Activated naive CD8-positive, alpha-beta T cell treated with anti-CD3 and anti-CD28 coated beads for 36 hours (primary cell): ENCODE results near the gene PPFIA2. TPM values are rescaled to one million over a fixed set of nuclear protein-coding genes. Genes with fewer than 3 reads are reported as not detected.

Experiments used
- DNase-seq: peaks from one replicate; pipeline ENCODE4 v3.0.0; 2021
- H3K27ac Mint-ChIP-seq: one replicate; pipeline ENCODE4 v1.8.0; 2022; ENCODE audit warnings: mild to moderate bottlenecking, moderate library complexity, mixed read lengths
- H3K27me3 Mint-ChIP-seq: one replicate; pipeline ENCODE4 v1.8.0; 2022; ENCODE audit warnings: mild to moderate bottlenecking, mixed read lengths
- H3K36me3 Mint-ChIP-seq: one replicate; pipeline ENCODE4 v1.8.0; 2021; ENCODE audit warnings: mild to moderate bottlenecking, mixed read lengths
- H3K4me1 Mint-ChIP-seq: one replicate; pipeline ENCODE4 v1.8.0; 2021; ENCODE audit warnings: mixed read lengths
- H3K4me3 Mint-ChIP-seq: one replicate; pipeline ENCODE4 v1.8.0; 2022; ENCODE audit warnings: mild to moderate bottlenecking, moderate library complexity, mixed read lengths
- H3K9me3 Mint-ChIP-seq: one replicate; pipeline ENCODE4 v1.8.0; 2022; ENCODE audit warnings: mixed read lengths
- total RNA-seq, 2 experiments: library from RNA; stranded (reverse); gene quantifications; one replicate each; pipeline ENCODE4 v1.2.3, GENCODE V29; 2021

Gene PPFIA2
- total RNA-seq, 2 experiments from 2014 or later = 0.41 to 0.42 TPM

GRCh38 chr12:81288651-81289050 lies 470.5 kb downstream of the PPFIA2 start:
- H3K27ac Mint-ChIP-seq = no peak overlapping the region
- H3K9me3 Mint-ChIP-seq = peaks cover 3% of the 10 kb centered on the region
- no peaks in the 10 kb centered on the region for H3K27me3 Mint-ChIP-seq
- no peaks in the 10 kb centered on the region for H3K4me1 Mint-ChIP-seq
- H3K36me3 Mint-ChIP-seq = no peaks in the 10 kb centered on the region
- H3K4me3 Mint-ChIP-seq = no peak overlapping the region
- no peak for DNase-seq

- no peaks in the 10 kb centered on the region for H3K27me3 Mint-ChIP-seq
- no peak overlapping the region for H3K27ac Mint-ChIP-seq
- H3K4me3 Mint-ChIP-seq = no peak overlapping the region
- no peak for DNase-seq
- H3K36me3 Mint-ChIP-seq = no peaks in the 10 kb centered on the region
- H3K4me1 Mint-ChIP-seq = no peaks in the 10 kb centered on the region
- H3K9me3 Mint-ChIP-seq = no peaks in the 10 kb centered on the region
Observed at GRCh38 chr12:81284137-81284536, 475.0 kb downstream of the PPFIA2 start.

GRCh38 chr12:81274637-81275529 lies 484.3 kb downstream of the PPFIA2 start:
- no peaks in the 10 kb centered on the region for H3K36me3 Mint-ChIP-seq
- H3K4me1 Mint-ChIP-seq = no peaks in the 10 kb centered on the region
- H3K27me3 Mint-ChIP-seq = no peaks in the 10 kb centered on the region
- H3K4me3 Mint-ChIP-seq = no peak overlapping the region
- no peaks in the 10 kb centered on the region for H3K9me3 Mint-ChIP-seq
- no peak for DNase-seq
- H3K27ac Mint-ChIP-seq = no peak overlapping the region

GRCh38 chr12:81270385-81270784 lies 488.8 kb downstream of the PPFIA2 start:
- H3K27me3 Mint-ChIP-seq = no peaks in the 10 kb centered on the region
- no peak for DNase-seq
- H3K9me3 Mint-ChIP-seq = no peaks in the 10 kb centered on the region
- no peaks in the 10 kb centered on the region for H3K36me3 Mint-ChIP-seq
- H3K4me1 Mint-ChIP-seq = no peaks in the 10 kb centered on the region
- no peak overlapping the region for H3K4me3 Mint-ChIP-seq
- no peak overlapping the region for H3K27ac Mint-ChIP-seq

- no peak overlapping the region for H3K27ac Mint-ChIP-seq
- H3K4me3 Mint-ChIP-seq = no peak overlapping the region
- H3K36me3 Mint-ChIP-seq = no peaks in the 10 kb centered on the region
- no peaks in the 10 kb centered on the region for H3K27me3 Mint-ChIP-seq
- no peaks in the 10 kb centered on the region for H3K9me3 Mint-ChIP-seq
- DNase-seq = no peak
- no peaks in the 10 kb centered on the region for H3K4me1 Mint-ChIP-seq
Observed at GRCh38 chr12:81263072-81263471, 496.1 kb downstream of the PPFIA2 start.

- no peak overlapping the region for H3K27ac Mint-ChIP-seq
- H3K4me1 Mint-ChIP-seq = no peaks in the 10 kb centered on the region
- H3K4me3 Mint-ChIP-seq = no peak overlapping the region
- no peaks in the 10 kb centered on the region for H3K9me3 Mint-ChIP-seq
- no peaks in the 10 kb centered on the region for H3K36me3 Mint-ChIP-seq
- no peaks in the 10 kb centered on the region for H3K27me3 Mint-ChIP-seq
- no peak for DNase-seq
Observed at GRCh38 chr12:81261508-81262207, 497.5 kb downstream of the PPFIA2 start.

- Mint-ChIP-seq H3K36me3 (no peaks in the 10 kb centered on the region), H3K4me1 (no peaks in the 10 kb centered on the region), H3K4me3 (no peak overlapping the region), H3K27ac (no peak overlapping the region), H3K9me3 (no peaks in the 10 kb centered on the region), H3K27me3 (no peaks in the 10 kb centered on the region)
- no peak for DNase-seq
Observed at GRCh38 chr12:81259360-81259759, 499.8 kb downstream of the PPFIA2 start.

GRCh38 chr12:81257947-81258551 lies 501.1 kb downstream of the PPFIA2 start:
- Mint-ChIP-seq H3K4me1 (no peaks in the 10 kb centered on the region), H3K9me3 (no peaks in the 10 kb centered on the region), H3K36me3 (no peaks in the 10 kb centered on the region), H3K4me3 (no peak overlapping the region), H3K27ac (no peak overlapping the region), H3K27me3 (no peaks in the 10 kb centered on the region)
- DNase-seq = no peak

GRCh38 chr12:81255947-81256346 lies 503.2 kb downstream of the PPFIA2 start:
- no peak for DNase-seq
- Mint-ChIP-seq H3K36me3 (no peaks in the 10 kb centered on the region), H3K9me3 (peaks cover 2% of the 10 kb centered on the region)

GRCh38 chr12:81255456-81255855 lies 503.7 kb downstream of the PPFIA2 start:
- H3K27ac Mint-ChIP-seq = no peak overlapping the region
- no peaks in the 10 kb centered on the region for H3K36me3 Mint-ChIP-seq
- DNase-seq = no peak
- no peaks in the 10 kb centered on the region for H3K27me3 Mint-ChIP-seq
- H3K4me3 Mint-ChIP-seq = no peak overlapping the region
- peaks cover 2% of the 10 kb centered on the region for H3K9me3 Mint-ChIP-seq
- H3K4me1 Mint-ChIP-seq = no peaks in the 10 kb centered on the region

More at GRCh38 chr12:81255947-81256346, 503.2 kb downstream of the PPFIA2 start:
- no peaks in the 10 kb centered on the region for H3K4me1 Mint-ChIP-seq
- no peak overlapping the region for H3K27ac Mint-ChIP-seq
- no peaks in the 10 kb centered on the region for H3K27me3 Mint-ChIP-seq
- no peak overlapping the region for H3K4me3 Mint-ChIP-seq

- no peak for DNase-seq
- Mint-ChIP-seq H3K4me1 (no peaks in the 10 kb centered on the region), H3K4me3 (no peak overlapping the region), H3K27me3 (no peaks in the 10 kb centered on the region), H3K36me3 (no peaks in the 10 kb centered on the region), H3K9me3 (peaks cover 2% of the 10 kb centered on the region), H3K27ac (no peak overlapping the region)
Observed at GRCh38 chr12:81253360-81253759, 505.8 kb downstream of the PPFIA2 start.

- H3K4me3 Mint-ChIP-seq = no peak overlapping the region
- no peak for DNase-seq
- no peaks in the 10 kb centered on the region for H3K4me1 Mint-ChIP-seq
- H3K9me3 Mint-ChIP-seq = peaks cover 2% of the 10 kb centered on the region
- no peak overlapping the region for H3K27ac Mint-ChIP-seq
- no peaks in the 10 kb centered on the region for H3K36me3 Mint-ChIP-seq
- H3K27me3 Mint-ChIP-seq = no peaks in the 10 kb centered on the region
Observed at GRCh38 chr12:81252228-81252627, 506.9 kb downstream of the PPFIA2 start.

- DNase-seq = no peak
- Mint-ChIP-seq H3K4me1 (no peaks in the 10 kb centered on the region), H3K36me3 (no peaks in the 10 kb centered on the region)
Observed at GRCh38 chr12:81249976-81250375, 509.2 kb downstream of the PPFIA2 start.

GRCh38 chr12:81245907-81246570 lies 513.1 kb downstream of the PPFIA2 start:
- H3K4me3 Mint-ChIP-seq = no peak overlapping the region
- no peaks in the 10 kb centered on the region for H3K9me3 Mint-ChIP-seq
- H3K4me1 Mint-ChIP-seq = no peaks in the 10 kb centered on the region
- DNase-seq = no peak
- no peaks in the 10 kb centered on the region for H3K36me3 Mint-ChIP-seq
- H3K27me3 Mint-ChIP-seq = no peaks in the 10 kb centered on the region
- no peak overlapping the region for H3K27ac Mint-ChIP-seq

More at GRCh38 chr12:81249976-81250375, 509.2 kb downstream of the PPFIA2 start:
- H3K27ac Mint-ChIP-seq = no peak overlapping the region
- H3K9me3 Mint-ChIP-seq = peaks cover 2% of the 10 kb centered on the region
- no peaks in the 10 kb centered on the region for H3K27me3 Mint-ChIP-seq
- no peak overlapping the region for H3K4me3 Mint-ChIP-seq

GRCh38 chr12:81245458-81245857 lies 513.7 kb downstream of the PPFIA2 start:
- Mint-ChIP-seq H3K36me3 (no peaks in the 10 kb centered on the region), H3K27ac (no peak overlapping the region), H3K27me3 (no peaks in the 10 kb centered on the region), H3K4me1 (no peaks in the 10 kb centered on the region), H3K4me3 (no peak overlapping the region), H3K9me3 (no peaks in the 10 kb centered on the region)
- no peak for DNase-seq
